SIG-M5 treated with dmso at 0.1 percent for 504 hours (cell line): ENCODE data around the gene PTGR3.

Experiments used
- DNase-seq: peaks from one replicate; lab custom pipeline; 2025; ENCODE audit not compliant: unreplicated experiment; lab: John Stamatoyannopoulos, UW

The PTGR3 gene

DNA sequence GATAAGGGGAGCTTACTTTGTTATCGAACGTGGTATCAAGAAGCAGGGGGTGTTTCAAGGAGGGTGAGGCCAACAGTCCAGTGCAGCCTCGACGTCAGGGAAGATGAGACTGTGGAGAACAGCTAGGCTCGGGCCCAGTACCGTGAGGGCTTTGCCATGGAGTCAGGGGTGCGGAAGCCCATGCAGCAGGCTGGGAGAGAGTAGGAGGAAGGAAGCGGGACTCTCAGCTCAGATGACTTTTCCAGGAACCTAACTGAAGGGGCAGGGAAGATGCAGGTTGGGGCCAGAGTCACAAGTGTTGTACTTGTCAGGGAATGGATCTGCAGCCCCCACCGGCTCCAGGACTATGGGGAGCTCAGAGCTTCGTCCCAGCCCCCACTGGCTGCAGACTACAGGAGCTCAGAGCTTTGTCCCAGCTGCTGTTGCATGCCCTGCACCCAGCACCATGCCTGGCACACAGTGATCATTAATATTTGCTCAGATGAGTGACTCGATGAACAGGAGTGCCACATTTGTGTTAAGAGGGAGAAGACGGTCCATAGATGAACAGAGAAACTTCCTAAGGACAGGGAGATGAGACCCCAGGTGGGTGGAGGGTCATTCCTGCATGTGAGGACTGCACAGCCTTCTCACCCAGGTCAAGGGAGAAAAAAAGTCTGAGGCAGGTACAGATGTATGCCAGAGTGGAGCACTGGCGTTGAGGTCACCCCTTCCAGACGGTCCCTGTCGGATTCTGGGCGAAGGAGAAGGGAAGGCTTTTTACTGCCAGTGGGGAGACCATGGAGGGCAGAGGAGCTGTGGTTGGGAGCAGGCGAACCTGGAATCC is 36.4 kb downstream of the PTGR3 start:
- DNase-seq: no peak

GRCh38 chr18:75170916-75171315 is 38.0 kb downstream of the PTGR3 start:
- DNase-seq: no peak

DNA sequence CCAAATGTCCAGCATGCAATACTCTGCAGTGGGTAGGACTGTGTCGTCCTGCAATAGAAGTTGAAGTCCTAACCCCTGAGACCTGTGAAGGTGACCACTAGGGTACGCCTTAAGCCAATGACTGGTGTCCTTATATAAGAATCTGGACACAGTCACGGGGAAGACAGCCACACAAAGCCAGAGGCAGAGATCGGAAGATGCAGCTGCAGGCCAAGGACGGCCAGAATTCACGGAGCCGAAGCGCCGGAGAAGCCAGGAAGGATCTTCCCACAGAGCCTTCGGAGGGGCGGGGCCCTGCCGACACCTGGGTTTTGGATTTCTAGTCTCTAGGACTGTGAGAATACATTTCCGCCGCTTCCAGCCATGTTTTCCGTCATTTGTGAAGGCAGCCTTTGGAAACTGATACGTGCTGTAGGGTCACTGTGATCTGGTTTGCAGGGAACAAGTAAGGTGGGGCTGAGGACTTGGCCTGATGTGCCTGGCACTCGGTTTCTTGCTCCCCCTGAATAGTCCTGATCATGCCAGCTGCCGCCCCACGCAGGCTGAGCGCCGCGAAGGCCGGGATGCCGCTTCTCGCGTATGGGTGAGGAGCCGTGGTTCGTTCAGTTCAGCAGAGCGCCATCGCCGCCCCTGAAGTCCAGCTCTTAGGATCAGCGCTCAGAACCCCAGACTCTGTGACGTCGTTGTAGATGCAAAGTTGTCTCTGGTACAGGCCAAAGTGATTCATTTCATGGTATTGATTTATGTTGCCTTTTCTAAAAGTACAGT is 38.7 kb downstream of the PTGR3 start:
- DNase-seq: no peak

- no peak for DNase-seq
These were observed 39.5 kb downstream of the PTGR3 start for GRCh38 chr18:75169411-75169810.

- DNase-seq: no peak
These were observed 40.3 kb downstream of the PTGR3 start for GRCh38 chr18:75168619-75169018.

DNA sequence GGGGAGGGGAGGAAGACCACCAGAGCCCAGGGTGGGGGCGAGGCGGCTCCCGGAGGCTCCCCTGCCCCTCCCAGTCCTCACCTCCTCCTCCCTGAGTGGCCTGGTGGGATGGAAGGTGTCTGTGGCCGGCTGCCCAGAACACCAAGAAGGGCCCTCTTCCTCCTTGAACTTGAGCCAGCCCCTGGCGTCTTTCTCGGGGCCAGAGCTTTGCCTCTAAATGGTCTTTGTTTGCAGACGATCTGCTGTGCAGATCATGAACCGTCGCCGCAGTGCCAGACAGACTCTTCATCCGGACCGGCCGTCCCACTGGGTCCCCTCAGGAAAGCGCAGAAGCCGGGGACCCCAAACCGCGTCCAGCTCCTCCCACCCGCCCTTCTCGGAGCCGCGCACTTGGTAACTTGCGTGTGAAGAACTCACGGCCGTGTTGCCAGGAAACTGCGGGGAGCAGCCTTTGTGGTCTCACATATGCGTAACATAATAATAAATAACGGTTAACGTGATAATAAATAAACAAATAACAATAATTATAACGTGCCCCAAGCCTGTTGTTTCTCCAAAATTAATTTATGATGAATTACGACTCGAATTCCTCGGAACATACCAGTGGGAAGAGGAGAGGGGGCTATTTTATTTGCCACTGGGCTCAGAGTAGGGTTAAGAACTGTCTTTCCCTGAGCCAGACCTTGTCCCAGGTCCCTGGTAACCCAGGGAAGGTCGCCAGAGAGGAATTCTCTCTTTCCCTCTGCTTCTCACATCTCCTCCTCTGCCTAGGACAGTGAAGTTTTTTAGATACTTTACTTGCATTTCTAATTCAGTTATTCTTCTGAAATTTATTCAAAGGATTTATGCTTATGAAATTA is 41.0 kb downstream of the PTGR3 start:
- DNase-seq: no peak

DNA sequence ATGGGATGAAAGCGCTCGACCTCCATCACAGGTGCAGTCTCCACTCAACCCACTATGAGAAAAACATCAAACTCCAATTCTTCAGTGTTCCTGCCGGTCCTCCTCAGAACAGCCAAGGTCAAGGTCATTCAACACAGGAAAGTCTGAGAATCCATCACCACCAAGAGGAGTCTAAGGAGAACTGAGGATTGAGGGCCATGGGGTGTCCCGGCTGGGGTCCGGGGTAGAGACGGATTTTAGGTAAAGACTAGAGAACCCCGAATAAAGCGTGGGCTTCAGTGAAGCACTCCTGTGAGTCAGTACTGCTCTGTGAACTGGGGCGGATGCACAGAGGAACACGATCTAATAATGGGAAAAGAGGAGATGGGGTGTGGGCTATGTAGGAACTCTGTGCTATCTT is 41.8 kb downstream of the PTGR3 start:
- no peak for DNase-seq

DNA sequence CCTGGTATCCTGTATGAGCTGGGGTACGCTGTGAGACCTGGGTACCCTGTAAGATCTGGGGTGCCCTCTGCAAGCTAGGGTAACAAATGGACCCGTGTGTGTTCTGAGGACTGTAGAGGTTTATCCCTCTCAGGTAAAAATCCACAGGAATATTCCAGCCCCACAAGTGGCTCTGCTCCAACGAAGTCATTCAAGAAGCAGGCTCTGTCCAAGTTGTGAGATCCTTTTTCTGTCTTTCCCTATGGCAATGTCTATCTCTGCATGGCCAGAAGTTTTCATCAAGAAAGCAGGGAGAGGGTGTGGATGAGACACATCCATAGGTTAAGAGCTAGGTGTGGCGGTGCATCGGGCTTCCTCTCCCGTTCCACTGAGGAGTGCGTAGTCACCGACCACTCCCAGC is 43.0 kb downstream of the PTGR3 start:
- DNase-seq: no peak

GRCh38 chr18:75164479-75164878 is 44.5 kb downstream of the PTGR3 start:
- DNase-seq: no peak

DNA sequence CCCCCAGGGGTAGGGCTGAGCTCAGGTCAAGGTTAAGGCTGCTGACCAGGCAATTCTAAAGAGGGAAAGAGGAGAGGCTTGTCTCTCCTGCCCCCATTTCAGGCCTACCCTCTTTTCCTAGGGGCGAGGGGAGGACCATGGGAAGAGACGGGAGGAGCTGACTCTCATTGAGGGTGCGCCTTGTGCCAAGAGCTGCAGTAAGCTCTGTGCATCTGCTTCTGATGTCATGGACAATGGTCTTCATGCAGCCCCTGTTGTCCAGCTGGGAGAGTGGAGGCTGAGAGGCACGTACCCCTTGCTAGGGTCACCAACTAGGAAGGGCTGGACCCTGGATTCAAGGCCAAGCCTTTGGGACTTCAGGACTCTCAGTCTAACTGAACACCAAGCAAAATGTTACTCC is 45.2 kb downstream of the PTGR3 start:
- no peak for DNase-seq

DNA sequence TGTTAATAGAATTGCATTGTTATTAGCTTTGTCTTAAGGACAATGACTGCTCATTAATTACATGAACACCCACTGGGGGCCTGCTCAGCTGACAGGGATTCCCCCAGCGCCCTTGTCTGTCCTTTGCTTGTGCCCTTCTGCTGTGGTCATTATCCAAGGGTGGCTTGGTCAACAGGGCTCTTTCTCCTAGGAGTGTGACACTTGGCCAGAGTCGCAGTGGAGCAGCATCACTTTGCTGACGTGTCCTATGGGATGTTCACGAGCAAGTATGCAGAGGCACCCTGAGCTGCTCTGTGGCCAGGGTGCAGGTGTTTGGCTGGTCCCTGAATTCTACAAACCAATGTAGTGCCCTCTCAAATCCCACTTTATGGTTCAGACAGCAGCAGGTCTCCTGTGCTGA is 46.0 kb downstream of the PTGR3 start:
- no peak for DNase-seq

DNA sequence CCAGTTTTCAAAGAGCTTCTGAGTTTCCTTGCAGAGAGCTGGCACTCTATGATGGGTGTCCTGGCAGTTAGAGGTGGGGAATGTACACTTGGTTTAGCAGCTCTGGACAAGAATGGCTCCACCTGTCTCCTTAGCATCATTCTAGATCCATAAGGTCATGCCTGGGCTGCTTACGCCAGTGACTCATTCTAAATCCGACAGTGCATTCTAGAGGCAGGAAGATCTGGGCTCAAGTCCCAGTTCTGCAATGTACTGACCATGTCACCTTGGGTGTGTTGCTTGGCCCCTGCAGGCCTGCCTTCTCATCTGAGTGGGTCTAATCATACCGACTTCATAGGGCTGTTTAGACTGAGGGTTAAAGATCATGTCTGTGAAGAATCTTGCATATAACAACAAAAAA is 46.5 kb downstream of the PTGR3 start:
- DNase-seq: no peak

DNA sequence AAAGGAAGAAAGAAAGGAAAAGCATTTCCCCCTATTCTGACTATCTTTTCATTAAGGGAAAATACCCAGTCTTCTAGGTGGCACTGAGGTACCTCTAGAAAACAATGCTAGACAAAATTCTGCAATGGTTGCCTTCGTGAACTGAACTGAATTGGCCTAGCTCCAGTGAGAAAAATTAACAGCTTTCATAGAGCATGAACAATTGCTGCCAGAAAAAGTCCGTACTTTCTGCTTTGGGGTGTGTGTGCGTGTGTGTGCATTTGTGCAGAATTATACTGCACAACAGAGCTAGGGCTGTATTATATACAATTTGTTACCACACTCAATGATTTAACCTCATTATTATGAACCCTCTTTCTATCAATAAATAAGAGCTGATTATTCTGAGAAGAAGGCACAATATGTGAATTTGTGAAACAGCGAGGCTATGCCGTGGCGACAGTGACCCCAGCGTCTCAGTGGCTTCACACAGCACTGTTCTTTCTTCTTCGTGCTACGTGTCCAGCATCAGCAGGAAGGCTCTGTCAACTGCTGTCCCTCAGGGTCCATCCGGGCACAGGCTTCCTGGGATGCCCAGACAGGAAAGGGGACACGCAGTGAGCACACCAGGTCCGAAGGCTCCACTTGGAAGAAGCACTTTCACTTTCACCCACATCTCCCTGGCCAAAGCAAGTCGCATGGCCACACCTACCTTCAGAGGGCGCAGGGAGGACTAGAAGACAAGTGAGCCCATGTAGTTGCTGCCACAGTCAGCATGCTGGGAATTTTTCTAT is 47.5 kb downstream of the PTGR3 start:
- peak; percentile 53 for DNase-seq

GRCh38 chr18:75160364-75160763 is 48.6 kb downstream of the PTGR3 start:
- no peak for DNase-seq

DNA sequence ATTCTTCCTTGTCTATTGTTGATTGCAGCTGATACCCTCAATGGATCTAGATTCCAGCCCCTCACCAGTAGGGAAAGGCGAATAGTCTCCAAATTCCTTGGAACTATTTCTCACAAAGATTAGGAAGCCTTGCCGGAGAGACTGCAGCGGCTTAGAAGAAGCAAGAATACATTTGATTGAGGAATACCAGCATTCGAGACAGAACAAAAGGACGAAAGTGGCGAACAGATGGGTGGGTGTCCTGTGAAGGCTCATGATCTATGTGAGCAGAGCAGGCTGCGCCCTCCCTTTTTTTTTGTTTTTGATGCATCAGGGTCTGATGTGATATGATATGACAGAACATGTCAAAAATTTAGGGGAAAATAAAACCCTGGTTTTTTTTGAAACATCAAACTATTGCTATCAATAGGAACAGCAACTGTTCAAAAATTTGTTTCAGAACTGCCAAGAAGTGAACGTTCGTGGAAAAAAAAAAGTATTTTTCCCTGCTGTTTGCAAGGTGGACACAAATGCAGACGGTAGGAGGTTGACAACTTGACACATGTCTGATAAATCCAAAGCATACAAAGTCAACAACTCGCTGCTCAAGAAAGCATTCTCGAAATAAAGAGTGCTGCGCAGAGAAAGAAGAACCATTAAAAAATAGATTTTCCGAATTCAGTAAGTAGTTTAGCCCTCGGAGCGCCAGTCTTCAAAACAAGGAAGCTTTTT is 49.1 kb downstream of the PTGR3 start:
- no peak for DNase-seq

- no peak for DNase-seq
These were observed 49.8 kb downstream of the PTGR3 start for GRCh38 chr18:75159238-75159518.
